Stimulated activated CD4-positive, alpha-beta T cell treated with anti-CD3 and anti-CD28 coated beads, Interleukin-15, amount 100 ng/mL, for 1 hour (primary cell): ENCODE data around the gene PAK2.
"Not testable (repeated sequence)": the region's sequence is repeated elsewhere in the genome, so short reads cannot be mapped to it uniquely, and the experiment has no call there.

ENCODE experiments used
- DNase-seq, 2 donors: peaks; one replicate each; pipeline ENCODE4 v3.0.0-alpha.2; 2020; ENCODE audit warnings: low read depth in 1 of 2, low spot score in 1 of 2

PAK2 gene

GRCh38 chr3:196736670-196737374 lies 2.8 kb upstream of the PAK2 start:
- DNase-seq: no peak

DNA sequence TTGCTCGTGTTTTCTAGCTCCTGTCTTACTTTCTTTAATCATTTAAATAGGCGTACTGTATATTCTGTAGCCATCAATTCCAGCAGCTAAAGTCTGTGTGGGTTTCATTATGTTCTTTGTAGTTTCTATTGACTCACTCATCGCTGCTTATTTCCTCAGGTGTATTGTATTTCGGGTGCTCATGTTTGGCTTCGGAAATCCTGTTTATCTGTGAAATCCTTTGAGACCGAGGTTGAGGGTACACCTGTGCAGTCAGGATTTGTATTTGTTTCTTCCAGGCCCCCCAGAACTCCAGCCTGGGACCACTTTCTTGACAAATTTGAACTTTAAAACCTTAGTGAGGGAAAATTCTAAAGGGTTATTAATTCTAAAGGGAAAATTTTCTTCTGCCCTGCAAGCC lies 2.0 kb upstream of the PAK2 start:
- no peak for DNase-seq

- DNase-seq: no peak
Observed at GRCh38 chr3:196740481-196741248, 1.0 kb downstream of the PAK2 start.

DNA sequence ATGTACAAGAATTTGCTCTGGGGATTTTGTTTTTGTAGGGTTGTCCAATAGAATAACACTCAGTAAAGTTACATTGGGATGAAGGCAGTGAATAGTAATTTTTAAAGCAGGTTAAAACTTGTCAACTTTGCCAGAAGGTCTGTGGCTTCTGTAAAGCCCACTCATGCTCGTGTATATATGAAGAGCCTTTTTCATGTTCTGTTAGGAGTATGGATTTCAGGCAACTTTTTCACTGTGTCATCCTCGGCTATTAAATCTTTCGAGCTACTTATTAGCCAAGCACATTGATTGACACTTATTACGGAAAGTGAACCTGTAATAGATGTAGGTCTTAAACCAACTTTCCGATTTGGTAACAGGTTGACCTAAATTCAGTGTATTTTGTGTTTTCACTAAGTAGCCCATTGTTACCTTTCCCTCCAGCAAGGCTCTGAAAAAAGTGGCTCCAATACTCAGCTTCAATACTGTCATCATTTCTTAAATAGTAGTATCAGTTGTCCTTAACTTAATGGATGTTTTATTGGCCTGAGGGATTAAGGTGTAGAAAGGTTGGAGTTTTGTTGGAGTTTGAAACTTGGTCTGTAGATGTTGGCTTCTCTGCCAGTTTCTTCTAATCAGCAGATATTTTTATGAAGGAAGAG lies 1.7 kb downstream of the PAK2 start:
- no peak for DNase-seq

DNA sequence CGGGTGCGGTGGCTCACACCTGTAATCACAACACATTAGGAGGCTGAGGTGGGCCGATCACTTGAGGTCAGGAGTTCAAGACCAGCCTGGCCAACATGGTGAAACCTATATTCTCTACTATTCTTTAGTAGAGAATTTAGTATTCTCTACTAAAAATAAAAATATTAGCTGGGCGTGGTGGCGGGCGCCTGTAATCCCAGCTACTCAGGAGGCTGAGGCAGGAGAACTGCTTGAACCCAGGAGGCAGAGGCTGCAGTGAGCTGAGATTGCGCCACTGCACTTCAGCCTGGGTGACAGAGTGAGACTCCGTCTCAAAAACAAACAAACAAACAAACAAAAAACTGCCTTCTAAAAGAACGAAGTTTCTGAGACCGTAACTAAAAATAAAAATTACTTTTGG lies 3.9 kb downstream of the PAK2 start:
- not testable (repeated sequence) for DNase-seq

GRCh38 chr3:196749125-196749524 lies 9.5 kb downstream of the PAK2 start:
- DNase-seq: no peak

DNA sequence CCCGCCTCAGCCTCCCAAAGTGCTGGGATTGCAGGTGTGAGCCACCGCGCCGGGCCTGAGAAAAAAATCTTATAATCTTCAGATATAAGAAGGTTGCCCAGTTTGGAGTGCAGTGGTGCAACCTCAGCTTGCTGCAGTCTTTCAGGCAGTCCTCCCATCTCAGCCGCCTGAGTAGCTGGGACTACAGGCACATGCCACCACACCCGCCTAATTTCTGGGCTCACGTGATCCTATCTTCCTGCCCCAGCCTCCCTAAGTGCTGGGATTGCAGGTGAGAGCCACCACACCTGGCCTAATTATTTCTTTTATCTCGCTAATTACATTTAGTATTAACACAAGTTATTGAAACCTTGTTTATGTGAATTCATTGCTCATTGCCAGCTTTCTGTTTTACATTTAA lies 13.5 kb downstream of the PAK2 start:
- no peak for DNase-seq

DNA sequence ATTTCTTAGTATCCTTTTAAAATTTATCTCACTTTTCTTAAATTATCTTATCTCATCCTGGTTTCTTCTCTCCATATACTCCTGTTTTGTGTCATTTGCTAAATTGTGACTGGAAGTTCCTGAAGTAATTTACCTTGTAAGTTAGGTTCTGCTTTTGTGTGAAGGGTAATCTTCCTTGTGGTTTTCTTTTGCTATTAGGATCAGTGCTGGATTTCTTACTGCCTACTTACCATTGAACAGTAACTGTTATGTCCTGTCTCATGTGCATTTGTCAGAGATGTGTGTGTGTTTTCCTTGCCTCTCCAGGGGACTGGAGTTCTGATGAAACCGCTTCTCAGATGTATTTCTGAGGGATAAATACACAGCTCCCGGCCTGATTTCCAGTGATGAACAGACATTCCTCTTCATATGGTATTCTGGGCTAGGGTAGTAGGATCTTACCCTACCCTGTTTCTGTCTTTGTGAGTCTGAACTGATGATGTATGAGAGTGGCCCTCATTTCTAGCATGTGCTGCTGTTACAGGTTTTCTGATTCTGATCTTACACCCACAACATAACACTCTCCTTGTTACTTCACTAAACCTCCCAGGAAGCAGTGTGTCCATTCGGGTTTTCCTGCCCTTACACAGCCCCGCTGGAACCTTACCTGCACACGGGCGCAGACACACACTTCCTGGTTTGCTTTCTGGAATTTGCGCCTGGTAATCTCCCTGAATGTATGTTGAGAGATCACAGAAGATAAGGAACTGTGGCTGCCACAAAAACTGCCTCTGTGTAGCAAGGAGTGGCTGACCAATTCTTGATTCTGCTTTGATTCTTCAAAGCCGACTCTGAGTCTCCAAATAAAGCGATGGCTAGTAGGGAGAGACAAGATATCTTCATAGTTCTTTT lies 14.7 kb downstream of the PAK2 start:
- no peak for DNase-seq

DNA sequence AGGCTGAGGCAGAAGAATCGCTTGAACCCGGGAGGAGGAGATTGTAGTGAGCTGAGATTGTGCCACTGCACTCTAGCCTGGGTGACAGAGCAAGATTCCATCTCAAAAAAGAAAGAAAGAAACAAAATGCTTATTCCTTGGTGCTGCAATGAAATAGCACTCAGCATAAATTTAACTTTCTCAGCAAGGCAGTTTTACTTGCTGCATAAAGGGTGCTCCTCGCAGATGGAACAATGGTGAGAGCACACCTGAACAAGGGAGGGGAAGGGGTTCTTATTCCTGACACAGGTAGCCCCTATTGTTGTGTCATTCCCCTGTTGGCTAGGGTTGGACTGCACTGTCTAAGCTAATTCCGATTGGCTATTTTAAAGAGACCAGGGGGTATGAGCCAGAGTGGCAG lies 17.1 kb downstream of the PAK2 start:
- DNase-seq: no peak

GRCh38 chr3:196757876-196758739 lies 18.5 kb downstream of the PAK2 start:
- DNase-seq: no peak

- no peak for DNase-seq
Observed at GRCh38 chr3:196763179-196763578, 23.5 kb downstream of the PAK2 start.

GRCh38 chr3:196765454-196765853 lies 25.8 kb downstream of the PAK2 start:
- DNase-seq: no peak

- DNase-seq: no peak
Observed at GRCh38 chr3:196771067-196771466, 31.4 kb downstream of the PAK2 start.

GRCh38 chr3:196772102-196772501 lies 32.4 kb downstream of the PAK2 start:
- no peak for DNase-seq

- no peak for DNase-seq
Observed at GRCh38 chr3:196772897-196773296, 33.2 kb downstream of the PAK2 start.

DNA sequence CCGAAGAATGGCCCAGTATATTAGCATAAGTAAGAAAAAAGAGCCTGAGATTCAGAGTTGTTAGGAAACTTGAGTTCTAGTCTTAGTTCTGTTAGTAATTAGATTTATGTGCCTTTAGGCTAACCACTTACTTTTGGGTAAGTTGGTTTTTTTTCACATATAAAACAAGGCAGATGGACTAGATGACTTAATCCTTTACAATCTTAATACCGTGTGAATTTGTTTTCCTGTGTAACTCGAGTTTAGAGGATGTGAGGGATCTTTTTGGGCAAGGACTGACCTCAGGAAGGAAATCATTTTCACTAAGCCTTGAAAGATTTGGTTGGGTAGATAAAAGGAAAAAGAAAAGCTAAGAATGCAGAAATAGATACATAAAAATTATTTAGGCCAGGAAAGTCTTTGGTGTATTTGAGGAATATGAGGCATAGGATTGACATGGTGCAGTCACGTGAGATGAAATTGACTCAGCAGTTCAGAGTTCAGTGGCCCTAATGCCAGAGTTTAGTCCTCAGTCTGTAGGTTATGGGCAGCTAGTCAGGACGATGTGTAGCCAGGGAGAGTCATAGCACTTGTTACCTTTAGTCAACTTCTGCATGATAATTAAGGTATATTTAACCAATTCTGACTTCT lies 34.6 kb downstream of the PAK2 start:
- DNase-seq: no peak

DNA sequence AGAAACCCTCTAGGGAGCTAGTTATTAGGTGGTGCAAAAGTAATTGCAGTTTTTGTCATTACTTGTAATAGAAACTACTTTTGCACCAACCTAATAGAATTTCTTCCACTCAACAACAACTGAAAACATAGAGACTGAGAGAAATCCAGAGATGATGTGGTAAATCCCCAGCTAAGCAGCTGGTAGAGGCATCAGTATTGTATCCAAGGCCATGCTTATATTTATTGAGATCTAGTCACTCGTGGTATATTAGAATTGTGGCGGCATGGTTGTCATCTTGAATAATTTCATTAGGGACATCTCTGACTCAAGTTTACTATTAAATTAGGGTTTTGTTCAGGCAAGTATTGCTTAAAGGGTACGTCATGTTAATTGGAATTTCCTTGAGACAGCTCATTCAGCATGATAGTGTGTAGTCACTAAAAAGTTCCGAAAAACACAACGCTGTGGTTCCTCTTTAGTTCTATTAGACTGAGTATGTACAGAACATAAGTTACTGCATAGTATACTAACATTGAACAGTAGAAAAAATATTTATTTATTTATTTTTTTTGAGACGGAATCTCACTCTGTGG lies 35.3 kb downstream of the PAK2 start:
- DNase-seq: no peak

DNA sequence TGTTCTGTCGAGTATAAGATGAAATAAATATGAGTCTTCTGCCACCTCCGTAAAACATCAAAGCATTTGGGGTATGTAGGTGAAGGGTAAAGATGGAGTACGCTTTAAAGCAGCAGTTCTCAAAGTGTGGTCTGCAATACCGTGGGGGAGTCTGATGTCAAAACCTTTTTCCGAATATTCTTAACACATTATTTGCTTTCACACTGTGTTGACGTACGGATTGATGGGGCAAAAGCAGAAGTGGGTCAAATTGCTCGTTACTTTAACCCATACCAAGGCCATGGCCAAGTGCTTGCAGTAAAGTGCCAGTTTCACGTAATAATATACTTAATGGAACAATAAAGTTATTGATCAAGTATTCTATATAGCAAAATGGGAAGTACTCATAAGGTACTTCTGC lies 36.3 kb downstream of the PAK2 start:
- DNase-seq: no peak

GRCh38 chr3:196777836-196778235 lies 38.2 kb downstream of the PAK2 start:
- DNase-seq: no peak

GRCh38 chr3:196778755-196779154 lies 39.1 kb downstream of the PAK2 start:
- no peak for DNase-seq
